AG10803 (cell line): ENCODE results near the gene MAS1.

Experiments used
- DNase-seq: peaks from one replicate; pipeline ENCODE4 v3.0.0; 2010; ENCODE audit warnings: low read depth
- H3K4me3 ChIP-seq: 2 replicates; pipeline ENCODE4 v1.5.1; 2011; ENCODE audit warnings: mild to moderate bottlenecking, low read length, control low read depth
- TF ChIP-seq, protein P1 (sequence below): conservative IDR thresholded peaks from 2 replicates; pipeline ENCODE4 v1.5.1; 2011; ENCODE audit warnings: mild to moderate bottlenecking, low read length, control low read depth, inconsistent platforms

Gene MAS1

DNA sequence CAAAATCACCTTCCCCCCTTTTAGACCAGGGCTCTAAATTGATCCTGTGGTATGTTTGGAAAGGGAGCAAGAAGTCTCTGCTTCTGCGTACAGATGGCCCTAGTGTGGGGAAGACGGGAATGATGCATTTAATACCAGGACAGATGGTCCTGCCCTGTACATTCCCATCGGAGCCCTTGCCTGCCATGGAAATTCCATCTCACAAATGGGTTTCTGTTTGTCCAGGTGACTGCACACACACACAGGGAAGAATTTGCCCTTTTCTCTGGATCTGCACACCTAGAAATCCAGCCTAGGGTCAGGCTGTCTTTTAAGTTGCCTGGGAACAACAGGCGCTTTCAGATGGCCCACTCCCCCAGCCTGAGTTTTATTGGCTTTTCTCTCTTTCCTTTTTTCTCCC is 1.3 kb downstream of the MAS1 start:
- H3K4me3 ChIP-seq, result no peak overlapping the region
- no peak for DNase-seq
- TF ChIP-seq, protein P1, sequence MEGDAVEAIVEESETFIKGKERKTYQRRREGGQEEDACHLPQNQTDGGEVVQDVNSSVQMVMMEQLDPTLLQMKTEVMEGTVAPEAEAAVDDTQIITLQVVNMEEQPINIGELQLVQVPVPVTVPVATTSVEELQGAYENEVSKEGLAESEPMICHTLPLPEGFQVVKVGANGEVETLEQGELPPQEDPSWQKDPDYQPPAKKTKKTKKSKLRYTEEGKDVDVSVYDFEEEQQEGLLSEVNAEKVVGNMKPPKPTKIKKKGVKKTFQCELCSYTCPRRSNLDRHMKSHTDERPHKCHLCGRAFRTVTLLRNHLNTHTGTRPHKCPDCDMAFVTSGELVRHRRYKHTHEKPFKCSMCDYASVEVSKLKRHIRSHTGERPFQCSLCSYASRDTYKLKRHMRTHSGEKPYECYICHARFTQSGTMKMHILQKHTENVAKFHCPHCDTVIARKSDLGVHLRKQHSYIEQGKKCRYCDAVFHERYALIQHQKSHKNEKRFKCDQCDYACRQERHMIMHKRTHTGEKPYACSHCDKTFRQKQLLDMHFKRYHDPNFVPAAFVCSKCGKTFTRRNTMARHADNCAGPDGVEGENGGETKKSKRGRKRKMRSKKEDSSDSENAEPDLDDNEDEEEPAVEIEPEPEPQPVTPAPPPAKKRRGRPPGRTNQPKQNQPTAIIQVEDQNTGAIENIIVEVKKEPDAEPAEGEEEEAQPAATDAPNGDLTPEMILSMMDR, result no peak

DNA sequence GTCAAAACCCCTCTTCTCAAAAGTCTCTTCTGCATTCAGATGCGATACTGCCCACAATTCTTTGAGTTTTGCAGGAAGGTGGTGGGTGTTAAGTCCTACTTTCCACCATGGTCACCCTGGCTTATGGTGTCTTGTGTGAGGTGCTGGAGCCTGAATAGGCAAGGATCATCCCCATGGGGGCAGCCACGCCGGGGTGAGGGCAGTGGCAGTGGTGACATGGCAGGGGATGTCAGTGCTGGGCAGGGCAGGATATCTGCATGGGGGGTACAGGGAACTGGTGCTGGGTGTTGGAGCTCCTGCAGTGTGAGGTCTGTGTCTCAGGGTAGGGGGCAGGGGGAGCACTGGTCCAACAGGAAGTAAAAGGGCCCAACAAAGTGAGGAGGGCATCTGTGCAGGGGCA is 2.3 kb downstream of the MAS1 start:
- TF ChIP-seq, protein P1, result no peak
- DNase-seq, result no peak
- no peak overlapping the region for H3K4me3 ChIP-seq

DNA sequence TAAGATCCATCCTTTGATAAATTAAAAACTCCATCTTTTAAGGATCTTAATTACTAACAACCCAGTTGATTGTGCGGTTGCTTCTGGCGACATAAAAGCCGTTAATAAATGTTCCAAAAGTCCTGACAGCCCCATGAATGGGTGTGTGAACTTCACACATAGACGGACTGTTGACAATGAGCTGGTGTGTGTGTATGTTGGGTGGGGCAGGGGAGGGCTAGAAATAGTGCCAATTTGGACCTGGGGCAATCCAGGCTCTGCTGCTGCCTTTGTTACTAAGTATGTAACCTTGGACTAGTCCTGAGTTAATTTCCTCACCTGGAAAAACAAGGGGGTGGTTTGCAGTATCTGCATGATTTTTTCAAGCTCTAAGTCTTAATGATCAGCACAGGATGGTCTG is 4.2 kb downstream of the MAS1 start:
- TF ChIP-seq, protein P1, result no peak
- H3K4me3 ChIP-seq, result no peak overlapping the region
- DNase-seq, result no peak

DNA sequence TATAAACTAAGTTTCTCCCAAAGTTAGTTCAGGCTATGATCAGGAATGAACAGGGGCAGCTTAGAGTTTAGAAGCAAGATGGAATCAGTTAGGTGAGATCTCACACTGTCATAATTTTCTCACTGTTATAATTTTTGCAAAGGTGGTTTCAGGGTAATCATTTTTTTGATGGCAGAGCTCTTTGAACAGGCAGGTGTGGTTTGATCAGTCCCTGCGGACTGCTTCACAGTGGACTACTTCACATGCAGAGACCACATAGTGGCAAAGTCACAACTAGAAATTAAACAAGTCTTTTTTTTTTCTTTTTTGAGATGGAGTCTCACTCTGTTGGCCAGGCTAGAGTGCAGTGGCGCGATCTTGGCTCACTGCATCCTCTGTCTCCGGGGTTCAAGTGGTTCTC is 6.8 kb downstream of the MAS1 start:
- DNase-seq, result no peak
- no peak overlapping the region for H3K4me3 ChIP-seq
- TF ChIP-seq, protein P1, result no peak

DNA sequence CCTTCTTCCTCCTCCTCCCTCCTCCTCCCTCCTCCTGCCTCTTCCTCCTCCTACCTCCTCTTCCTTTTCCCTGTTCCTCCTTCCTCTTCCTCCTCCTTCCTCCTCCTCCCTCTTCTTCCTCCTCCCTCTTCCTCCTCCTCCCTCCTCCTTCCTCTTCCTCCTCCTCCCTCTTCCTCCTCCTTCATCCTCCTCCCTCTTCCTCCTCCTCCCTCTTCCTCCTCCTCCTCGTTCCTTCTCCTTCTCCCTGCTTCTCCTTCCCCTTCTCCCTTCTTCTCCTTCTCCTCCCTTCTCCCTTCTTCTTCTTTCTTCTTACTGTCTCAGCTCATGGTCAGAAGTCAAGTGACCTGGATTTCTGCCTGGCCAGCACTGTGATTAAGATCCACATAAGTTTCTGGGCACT is 7.7 kb downstream of the MAS1 start:
- TF ChIP-seq, protein P1, result no peak
- H3K4me3 ChIP-seq, result no peak overlapping the region
- DNase-seq, result no peak

DNA sequence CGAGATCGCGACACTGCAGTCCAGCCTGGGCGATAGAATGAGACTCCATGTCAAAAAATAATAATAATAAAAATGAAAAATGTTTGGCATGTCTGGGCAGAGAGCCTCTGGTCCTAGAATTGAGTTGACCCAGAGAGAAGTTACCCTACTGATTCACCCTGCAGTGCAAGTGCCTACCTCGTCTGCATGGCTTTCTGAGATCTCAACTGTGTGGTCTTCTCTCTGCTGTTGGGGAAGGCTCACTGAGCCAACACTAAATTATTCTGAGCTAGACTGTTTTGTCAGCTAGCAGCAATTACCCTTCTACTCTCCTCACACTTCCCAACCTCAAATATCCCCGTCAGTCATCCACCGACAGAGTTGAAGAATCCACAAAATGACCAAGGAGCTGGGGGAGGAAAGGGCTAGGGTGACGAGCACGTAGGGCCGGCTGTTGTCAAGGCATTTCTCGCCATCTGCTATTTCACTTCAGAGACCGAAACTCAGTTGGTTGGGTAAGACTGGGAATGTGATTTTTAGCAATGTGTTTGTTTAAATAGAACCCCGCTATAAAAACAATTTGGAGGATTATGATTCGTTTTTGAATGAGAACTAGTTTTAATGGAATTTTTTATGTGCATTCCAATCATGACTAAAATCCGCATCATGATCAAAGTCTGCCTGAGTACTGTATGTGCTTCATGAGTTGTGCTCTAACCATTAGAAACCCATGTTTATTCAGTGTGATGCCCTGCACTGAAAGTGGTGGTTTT is 9.4 kb downstream of the MAS1 start:
- peak; percentile 92 for DNase-seq
- TF ChIP-seq, protein P1, result no peak
- peak overlapping the region; percentile 1; the same call in 1 of the 2 replicates for H3K4me3 ChIP-seq

DNA sequence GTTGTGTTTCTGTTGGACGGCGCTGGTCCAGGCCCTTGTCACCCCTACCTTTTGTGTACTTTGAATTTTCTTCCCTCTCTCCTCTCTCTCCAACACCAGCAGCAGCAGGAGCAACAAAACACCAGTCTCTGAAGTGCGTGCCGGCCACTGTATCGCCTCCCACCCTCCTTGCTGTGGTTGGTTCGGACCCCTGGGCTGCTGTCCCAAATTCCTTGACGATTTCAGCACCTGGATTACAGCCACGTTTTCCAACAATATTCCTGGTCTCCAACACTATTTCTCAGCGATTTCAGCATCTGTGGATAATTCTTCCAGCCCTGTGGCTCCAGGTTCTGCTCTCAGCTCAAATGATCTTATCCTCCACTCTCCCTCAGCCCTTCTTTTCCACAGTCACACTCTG is 11.8 kb downstream of the MAS1 start:
- no peak for DNase-seq
- no peak overlapping the region for H3K4me3 ChIP-seq
- TF ChIP-seq, protein P1, result no peak
